Kidney epithelial cell (primary cell): ENCODE data around the gene SYNGR1. TPM values are rescaled to one million over a fixed set of nuclear protein-coding genes. Genes with fewer than 3 reads are reported as not detected.
"Not testable (repeated sequence)": the region's sequence is repeated elsewhere in the genome, so short reads cannot be mapped to it uniquely, and the experiment has no call there.

ENCODE experiments used
- DNase-seq: peaks from one replicate; pipeline ENCODE4 v3.0.0-alpha.2; 2010; ENCODE audit warnings: low read depth
- H3K27me3 ChIP-seq: 2 replicates; pipeline ENCODE4 v1.6.0; 2011; ENCODE audit warnings: low read length; ENCODE audit not compliant: control insufficient read depth, insufficient read depth
- H3K36me3 ChIP-seq: 2 replicates; pipeline ENCODE4 v1.5.1; 2011; ENCODE audit warnings: low read length; ENCODE audit not compliant: control insufficient read depth, insufficient read depth
- H3K4me3 ChIP-seq: 2 replicates; pipeline ENCODE4 v1.5.1; 2011; ENCODE audit warnings: low read depth, mild to moderate bottlenecking, control low read depth, low read length
- CTCF ChIP-seq: IDR thresholded peaks from 2 replicates; pipeline ENCODE4 v1.5.1; 2011; ENCODE audit warnings: mild to moderate bottlenecking, moderate library complexity, low read length, control low read depth, inconsistent platforms; ENCODE audit not compliant: insufficient read depth, poor library complexity, severe bottlenecking
- total RNA-seq: library from RNA; depleted of rRNA; stranded (reverse); fragments of >200 nt; gene quantifications from 2 replicates; pipeline ENCODE4 v1.2.3, GENCODE V29; 2015

The SYNGR1 gene
- total RNA-seq, 1 donor from 2014 or later, result 2.0 TPM

DNA sequence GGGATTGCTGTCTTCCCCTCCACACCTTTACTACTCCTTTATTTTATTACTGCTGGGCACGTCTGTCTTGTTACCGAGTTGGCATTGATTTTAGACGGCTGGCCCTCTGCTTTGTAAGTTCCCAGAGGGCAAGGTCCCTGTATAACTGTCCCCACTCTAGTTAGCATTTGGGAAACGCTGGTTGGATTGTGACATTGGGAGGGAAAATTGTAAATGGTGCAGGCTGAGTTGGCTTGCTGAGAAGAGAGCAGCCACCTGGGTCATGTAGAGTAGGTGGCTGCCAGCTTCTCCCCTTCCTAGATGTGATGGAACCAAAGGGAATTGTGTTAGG lies 51.5 kb downstream of the SYNGR1 start:
- no peak overlapping the region for H3K4me3 ChIP-seq
- peaks cover 1% of the 10 kb centered on the region for H3K36me3 ChIP-seq
- TF ChIP-seq CTCF, result no peak
- no peaks in the 10 kb centered on the region for H3K27me3 ChIP-seq
- no peak for DNase-seq

GRCh38 chr22:39405346-39406085 lies 55.7 kb downstream of the SYNGR1 start:
- DNase-seq, result no peak
- Histone ChIP-seq H3K36me3 (peaks cover 1% of the 10 kb centered on the region), H3K4me3 (no peak overlapping the region), H3K27me3 (no peaks in the 10 kb centered on the region)
- peak; percentile 11 for TF ChIP-seq CTCF

DNA sequence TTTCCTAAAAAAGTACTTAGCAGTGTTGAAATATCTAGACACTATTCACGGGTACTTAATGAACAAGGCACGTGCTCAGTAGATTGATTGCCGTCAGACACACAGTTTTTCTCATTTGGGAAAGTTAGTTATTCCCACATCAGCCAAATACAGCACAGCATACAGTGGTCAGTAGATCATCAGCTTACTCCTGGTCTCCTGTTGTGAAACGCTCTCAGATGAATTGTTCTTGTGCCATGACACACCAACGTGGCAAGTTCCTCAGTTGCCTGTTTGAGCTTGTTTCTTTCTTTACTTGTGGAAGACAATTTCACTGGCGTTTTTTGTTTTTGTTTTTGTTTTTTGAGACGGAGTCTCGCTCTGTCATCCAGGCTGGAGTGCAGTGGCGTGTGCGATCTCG lies 58.4 kb downstream of the SYNGR1 start:
- TF ChIP-seq CTCF, result no peak
- H3K4me3 ChIP-seq, result no peak overlapping the region
- no peak for DNase-seq
- no peaks in the 10 kb centered on the region for H3K27me3 ChIP-seq
- H3K36me3 ChIP-seq, result peaks cover 1% of the 10 kb centered on the region

- Histone ChIP-seq H3K36me3 (peaks cover 1% of the 10 kb centered on the region), H3K4me3 (no peak overlapping the region), H3K27me3 (no peaks in the 10 kb centered on the region)
- TF ChIP-seq CTCF, result no peak
- no peak for DNase-seq
Measured at GRCh38 chr22:39408807-39409206, 59.0 kb downstream of the SYNGR1 start.

- DNase-seq, result no peak
- no peaks in the 10 kb centered on the region for H3K27me3 ChIP-seq
- no peak for TF ChIP-seq CTCF
- H3K36me3 ChIP-seq, result peaks cover 1% of the 10 kb centered on the region
- H3K4me3 ChIP-seq, result no peak overlapping the region
Measured at GRCh38 chr22:39409516-39410029, 59.8 kb downstream of the SYNGR1 start.

DNA sequence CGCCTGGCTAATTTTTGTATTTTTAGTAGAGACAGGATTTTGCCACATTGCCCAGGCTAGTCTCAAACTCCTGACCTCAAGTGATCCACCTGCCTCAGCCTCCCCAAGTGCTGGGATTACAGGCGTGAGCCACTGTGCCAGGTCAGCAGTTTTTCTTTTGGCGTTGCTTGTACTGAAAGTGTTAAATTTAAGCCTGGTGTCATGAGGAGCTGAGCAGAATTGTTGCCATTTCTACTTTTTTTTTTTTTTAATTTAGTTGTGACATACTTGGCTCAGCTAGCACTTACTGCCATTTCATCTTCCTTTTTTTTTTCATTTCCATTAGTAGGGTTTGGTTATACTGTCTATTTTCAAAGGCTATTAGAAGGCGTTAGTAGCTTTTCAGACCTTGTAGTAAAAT lies 60.5 kb downstream of the SYNGR1 start:
- Histone ChIP-seq H3K27me3 (no peaks in the 10 kb centered on the region), H3K36me3 (no peaks in the 10 kb centered on the region), H3K4me3 (no peak overlapping the region)
- no peak for TF ChIP-seq CTCF
- no peak for DNase-seq

DNA sequence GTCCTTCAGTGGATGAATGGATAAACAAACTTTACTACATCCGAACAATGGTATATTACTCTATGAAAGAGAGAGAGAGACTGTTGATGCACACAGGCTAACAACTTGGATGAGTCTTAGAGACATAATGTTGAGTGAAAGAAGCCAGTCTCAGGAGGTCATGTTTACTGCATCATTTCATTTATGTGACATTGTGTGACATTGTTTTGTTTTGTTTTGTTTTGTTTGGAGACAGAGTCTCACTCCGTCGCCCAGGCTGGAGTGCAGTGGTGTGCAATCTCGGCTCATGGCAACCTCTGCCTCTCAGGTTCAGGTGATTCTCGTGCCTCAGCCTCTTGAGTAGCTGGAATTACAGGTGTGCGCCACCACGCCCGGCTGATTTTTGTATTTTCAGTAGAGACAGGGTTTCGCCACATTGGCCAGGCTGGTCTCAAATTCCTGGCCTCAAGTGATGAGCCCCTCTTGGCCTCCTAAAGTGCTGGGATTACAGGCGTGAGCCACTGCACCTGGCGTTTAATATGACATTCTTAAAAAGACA lies 62.1 kb downstream of the SYNGR1 start:
- not testable (repeated sequence) for H3K36me3 ChIP-seq, DNase-seq, H3K4me3 ChIP-seq, H3K27me3 ChIP-seq

GRCh38 chr22:39413204-39413603 lies 63.4 kb downstream of the SYNGR1 start:
- H3K4me3 ChIP-seq, H3K27me3 ChIP-seq, DNase-seq, H3K36me3 ChIP-seq: not testable (repeated sequence)
